ENCODE measurements around the gene KLC4. TPM values are rescaled to one million over a fixed set of nuclear protein-coding genes. Genes with fewer than 3 reads are reported as not detected.

Gene KLC4
- total RNA-seq, 1 donor from 2014 or later, result 17.8 TPM

GRCh38 chr6:43074847-43075669 lies 15.6 kb downstream of the KLC4 start:
- peaks cover 0 to 5% of the 10 kb centered on the region in 2 donors for H3K4me1 ChIP-seq
- intact Hi-C loops (cut with DNase I), result no loop called here
- peaks cover 20 to 40% of the 10 kb centered on the region in 2 donors for H3K36me3 ChIP-seq
- no peak for TF ChIP-seq CTCF (IDR thresholded peaks at IDR 0.05)
- peaks cover 4% of the 10 kb centered on the region for H3K27me3 ChIP-seq
- DNase-seq (ENCODE audit: low spot score in 2 of 2), result no peak
- H3K4me3 ChIP-seq, result no peak overlapping the region
- H3K9me3 ChIP-seq, result no peaks in the 10 kb centered on the region
- H3K27ac ChIP-seq, result no peak overlapping the region

- peaks cover 4% of the 10 kb centered on the region for H3K27me3 ChIP-seq
- H3K36me3 ChIP-seq, result peaks cover 15 to 35% of the 10 kb centered on the region in 2 donors
- H3K4me3 ChIP-seq, result peak within 1 kb of the TSS; percentile 55 to 59
- H3K9me3 ChIP-seq, result no peaks in the 10 kb centered on the region
- peaks cover 0 to 5% of the 10 kb centered on the region in 2 donors for H3K4me1 ChIP-seq
- no peak for TF ChIP-seq CTCF (IDR thresholded peaks at IDR 0.05)
- intact Hi-C loops (cut with DNase I), result no loop called here
- DNase-seq (ENCODE audit: low spot score in 2 of 2), result no peak
- no peak within 1 kb of the TSS for H3K27ac ChIP-seq
Measured at GRCh38 chr6:43075670-43076463, 16.4 kb downstream of the KLC4 start, which contains the start of gene PTK7. Gene PTK7, plus strand, starts transcription at chr6:43076314. Its CDS starts 175 bp downstream, at chr6:43076489.

- no peaks in the 10 kb centered on the region for H3K9me3 ChIP-seq
- intact Hi-C loops (cut with DNase I), result no loop called here
- TF ChIP-seq CTCF (IDR thresholded peaks at IDR 0.05), result no peak
- peak overlapping the region; percentile 55 to 59 for H3K4me3 ChIP-seq
- DNase-seq (ENCODE audit: low spot score in 2 of 2), result no peak
- no peak overlapping the region for H3K27ac ChIP-seq
- peaks cover 0 to 5% of the 10 kb centered on the region in 2 donors for H3K4me1 ChIP-seq
- H3K36me3 ChIP-seq, result peaks cover 8 to 27% of the 10 kb centered on the region in 2 donors
- H3K27me3 ChIP-seq, result peaks cover 4% of the 10 kb centered on the region
Measured at GRCh38 chr6:43076464-43077332, 17.3 kb downstream of the KLC4 start.

- Histone ChIP-seq H3K27me3 (peaks cover 4% of the 10 kb centered on the region), H3K4me1 (peaks cover 0 to 5% of the 10 kb centered on the region in 2 donors), H3K9me3 (no peaks in the 10 kb centered on the region), H3K36me3 (peaks cover under 1 to 20% of the 10 kb centered on the region in 2 donors), H3K4me3 (peak overlapping the region; percentile 55 to 59), H3K27ac (no peak overlapping the region)
- intact Hi-C loops (cut with DNase I), result no loop called here
- no peak for TF ChIP-seq CTCF (IDR thresholded peaks at IDR 0.05)
- no peak for DNase-seq (ENCODE audit: low spot score in 2 of 2)
Measured at GRCh38 chr6:43077333-43077809, 17.9 kb downstream of the KLC4 start.

GRCh38 chr6:43077981-43078511 lies 18.6 kb downstream of the KLC4 start:
- H3K9me3 ChIP-seq, result no peaks in the 10 kb centered on the region
- no peak overlapping the region for H3K4me3 ChIP-seq
- peaks cover 4% of the 10 kb centered on the region for H3K27me3 ChIP-seq
- H3K4me1 ChIP-seq, result peaks cover 0 to 5% of the 10 kb centered on the region in 2 donors
- no peak for DNase-seq (ENCODE audit: low spot score in 2 of 2)
- intact Hi-C loops (cut with DNase I), result no loop called here
- TF ChIP-seq CTCF (IDR thresholded peaks at IDR 0.05), result no peak
- peaks cover 0 to 13% of the 10 kb centered on the region in 2 donors for H3K36me3 ChIP-seq
- no peak overlapping the region for H3K27ac ChIP-seq
